ENCODE results near the gene BMP7.

Gene BMP7

GRCh38 chr20:57179265-57179664, 87.2 kb downstream of the BMP7 start:
- Histone ChIP-seq H3K4me1 (ENCODE audit: control insufficient read depth in 1 of 2, insufficient read depth in 2 of 2, low read length in 2 of 2) (no peaks in the 10 kb centered on the region), H4K91ac (ENCODE audit: low read depth, low read length) (no peak overlapping the region), H2AFZ (ENCODE audit: insufficient read depth, low read length, poor library complexity) (no peak overlapping the region), H4K12ac (ENCODE audit: low read depth, low read length) (no peak overlapping the region), H3K4me2 (ENCODE audit: low read length) (no peak overlapping the region), H3K4ac (ENCODE audit: low read depth, low read length) (no peak overlapping the region), H4K8ac (ENCODE audit: low read depth, low read length) (no peak overlapping the region), H2AK5ac (ENCODE audit: low read length) (no peak overlapping the region), H3K79me1 (ENCODE audit: low read length) (no peaks in the 10 kb centered on the region), H2BK5ac (ENCODE audit: low read depth, low read length, poor library complexity) (no peak overlapping the region), H2BK12ac (ENCODE audit: low read length) (no peak overlapping the region), H3K9me3 (ENCODE audit: insufficient read depth, low read depth, low read length) (peaks cover 3% of the 10 kb centered on the region), H3K18ac (ENCODE audit: low read length) (no peak overlapping the region), H3K4me3 (ENCODE audit: low read depth, low read length) (no peak overlapping the region), H3K9ac (ENCODE audit: low read length) (no peak overlapping the region), H3K14ac (ENCODE audit: low read length) (no peak overlapping the region), H3K36me3 (ENCODE audit: control insufficient read depth in 1 of 2, insufficient read depth in 2 of 2, low read length in 2 of 2) (no peaks in the 10 kb centered on the region), H3K79me2 (ENCODE audit: control insufficient read depth, insufficient read depth, low read length, poor library complexity) (no peaks in the 10 kb centered on the region), H3K27me3 (ENCODE audit: insufficient read depth, low read length) (no peaks in the 10 kb centered on the region), H3K27ac (ENCODE audit: low read depth, low read length) (no peak overlapping the region), H2BK120ac (ENCODE audit: insufficient read depth, low read length, poor library complexity) (no peak overlapping the region), H3K23ac (ENCODE audit: low read length) (no peak overlapping the region)
- no CpG with 5 or more reads among the region's 20 CpGs for WGBS (ENCODE audit: extremely low coverage, insufficient coverage, insufficient read length)
- DNase-seq: no peak

GRCh38 chr20:57178582-57179111, 87.8 kb downstream of the BMP7 start:
- no peak overlapping the region for H2BK12ac ChIP-seq (ENCODE audit: low read length)
- no peak overlapping the region for H3K14ac ChIP-seq (ENCODE audit: low read length)
- peak in 1 of 2 donors; percentile 33 for DNase-seq
- no peaks in the 10 kb centered on the region for H3K79me2 ChIP-seq (ENCODE audit: control insufficient read depth, insufficient read depth, low read length, poor library complexity)
- H3K4me1 ChIP-seq (ENCODE audit: control insufficient read depth in 1 of 2, insufficient read depth in 2 of 2, low read length in 2 of 2): no peaks in the 10 kb centered on the region
- no peak overlapping the region for H4K12ac ChIP-seq (ENCODE audit: low read depth, low read length)
- no peak overlapping the region for H2AK5ac ChIP-seq (ENCODE audit: low read length)
- no peak overlapping the region for H3K4ac ChIP-seq (ENCODE audit: low read depth, low read length)
- no peak overlapping the region for H2AFZ ChIP-seq (ENCODE audit: insufficient read depth, low read length, poor library complexity)
- H3K18ac ChIP-seq (ENCODE audit: low read length): no peak overlapping the region
- no peak overlapping the region for H3K4me3 ChIP-seq (ENCODE audit: low read depth, low read length)
- H2BK5ac ChIP-seq (ENCODE audit: low read depth, low read length, poor library complexity): no peak overlapping the region
- no peak overlapping the region for H3K9ac ChIP-seq (ENCODE audit: low read length)
- peaks cover 3% of the 10 kb centered on the region for H3K9me3 ChIP-seq (ENCODE audit: insufficient read depth, low read depth, low read length)
- H4K91ac ChIP-seq (ENCODE audit: low read depth, low read length): no peak overlapping the region
- no peaks in the 10 kb centered on the region for H3K27me3 ChIP-seq (ENCODE audit: insufficient read depth, low read length)
- H3K79me1 ChIP-seq (ENCODE audit: low read length): no peaks in the 10 kb centered on the region
- H3K4me2 ChIP-seq (ENCODE audit: low read length): no peak overlapping the region
- no peak overlapping the region for H3K23ac ChIP-seq (ENCODE audit: low read length)
- no peak overlapping the region for H2BK120ac ChIP-seq (ENCODE audit: insufficient read depth, low read length, poor library complexity)
- H3K27ac ChIP-seq (ENCODE audit: low read depth, low read length): no peak overlapping the region
- WGBS (ENCODE audit: extremely low coverage, insufficient coverage, insufficient read length): no CpG with 5 or more reads among the region's 8 CpGs
- H3K36me3 ChIP-seq (ENCODE audit: control insufficient read depth in 1 of 2, insufficient read depth in 2 of 2, low read length in 2 of 2): no peaks in the 10 kb centered on the region
- no peak overlapping the region for H4K8ac ChIP-seq (ENCODE audit: low read depth, low read length)

GRCh38 chr20:57177636-57178280, 88.7 kb downstream of the BMP7 start:
- H3K79me2 ChIP-seq (ENCODE audit: control insufficient read depth, insufficient read depth, low read length, poor library complexity): no peaks in the 10 kb centered on the region
- no peaks in the 10 kb centered on the region for H3K4me1 ChIP-seq (ENCODE audit: control insufficient read depth in 1 of 2, insufficient read depth in 2 of 2, low read length in 2 of 2)
- no peak overlapping the region for H3K4me2 ChIP-seq (ENCODE audit: low read length)
- H3K9ac ChIP-seq (ENCODE audit: low read length): no peak overlapping the region
- H2AK5ac ChIP-seq (ENCODE audit: low read length): no peak overlapping the region
- no peak overlapping the region for H2BK12ac ChIP-seq (ENCODE audit: low read length)
- H3K4me3 ChIP-seq (ENCODE audit: low read depth, low read length): no peak overlapping the region
- H3K4ac ChIP-seq (ENCODE audit: low read depth, low read length): no peak overlapping the region
- no peak overlapping the region for H2BK5ac ChIP-seq (ENCODE audit: low read depth, low read length, poor library complexity)
- H3K27me3 ChIP-seq (ENCODE audit: insufficient read depth, low read length): no peaks in the 10 kb centered on the region
- H3K9me3 ChIP-seq (ENCODE audit: insufficient read depth, low read depth, low read length): peaks cover 6% of the 10 kb centered on the region
- no peaks in the 10 kb centered on the region for H3K36me3 ChIP-seq (ENCODE audit: control insufficient read depth in 1 of 2, insufficient read depth in 2 of 2, low read length in 2 of 2)
- DNase-seq: peak; percentile 84 to 87
- no peak overlapping the region for H3K18ac ChIP-seq (ENCODE audit: low read length)
- no peak overlapping the region for H3K27ac ChIP-seq (ENCODE audit: low read depth, low read length)
- no peak overlapping the region for H2AFZ ChIP-seq (ENCODE audit: insufficient read depth, low read length, poor library complexity)
- no peak overlapping the region for H4K12ac ChIP-seq (ENCODE audit: low read depth, low read length)
- H3K14ac ChIP-seq (ENCODE audit: low read length): no peak overlapping the region
- no peak overlapping the region for H3K23ac ChIP-seq (ENCODE audit: low read length)
- no peaks in the 10 kb centered on the region for H3K79me1 ChIP-seq (ENCODE audit: low read length)
- H2BK120ac ChIP-seq (ENCODE audit: insufficient read depth, low read length, poor library complexity): no peak overlapping the region
- no peak overlapping the region for H4K8ac ChIP-seq (ENCODE audit: low read depth, low read length)
- H4K91ac ChIP-seq (ENCODE audit: low read depth, low read length): no peak overlapping the region
- no CpG with 5 or more reads among the region's 19 CpGs for WGBS (ENCODE audit: extremely low coverage, insufficient coverage, insufficient read length)

- Histone ChIP-seq H2BK12ac (ENCODE audit: low read length) (no peak overlapping the region), H3K79me1 (ENCODE audit: low read length) (no peaks in the 10 kb centered on the region), H2AFZ (ENCODE audit: insufficient read depth, low read length, poor library complexity) (no peak overlapping the region), H4K12ac (ENCODE audit: low read depth, low read length) (no peak overlapping the region), H2AK5ac (ENCODE audit: low read length) (no peak overlapping the region), H4K8ac (ENCODE audit: low read depth, low read length) (no peak overlapping the region), H3K4me2 (ENCODE audit: low read length) (no peak overlapping the region), H3K14ac (ENCODE audit: low read length) (no peak overlapping the region), H3K9ac (ENCODE audit: low read length) (no peak overlapping the region), H3K27me3 (ENCODE audit: insufficient read depth, low read length) (no peaks in the 10 kb centered on the region), H3K4me1 (ENCODE audit: control insufficient read depth in 1 of 2, insufficient read depth in 2 of 2, low read length in 2 of 2) (no peaks in the 10 kb centered on the region), H3K18ac (ENCODE audit: low read length) (no peak overlapping the region), H2BK120ac (ENCODE audit: insufficient read depth, low read length, poor library complexity) (no peak overlapping the region), H3K4ac (ENCODE audit: low read depth, low read length) (no peak overlapping the region), H3K23ac (ENCODE audit: low read length) (no peak overlapping the region), H3K27ac (ENCODE audit: low read depth, low read length) (no peak overlapping the region), H3K36me3 (ENCODE audit: control insufficient read depth in 1 of 2, insufficient read depth in 2 of 2, low read length in 2 of 2) (no peaks in the 10 kb centered on the region), H4K91ac (ENCODE audit: low read depth, low read length) (no peak overlapping the region), H3K79me2 (ENCODE audit: control insufficient read depth, insufficient read depth, low read length, poor library complexity) (no peaks in the 10 kb centered on the region), H3K9me3 (ENCODE audit: insufficient read depth, low read depth, low read length) (peaks cover 6% of the 10 kb centered on the region), H2BK5ac (ENCODE audit: low read depth, low read length, poor library complexity) (no peak overlapping the region), H3K4me3 (ENCODE audit: low read depth, low read length) (no peak overlapping the region)
- no peak for DNase-seq
- WGBS (ENCODE audit: extremely low coverage, insufficient coverage, insufficient read length): no CpG with 5 or more reads among the region's 2 CpGs
These were observed 89.6 kb downstream of the BMP7 start for GRCh38 chr20:57176842-57177241.
